CD14-positive monocyte (primary cell): ENCODE measurements around the gene HES6. TPM values are rescaled to one million over a fixed set of nuclear protein-coding genes. Genes with fewer than 3 reads are reported as not detected.

Source experiments
- DNase-seq, 3 donors: peaks; one replicate each; pipeline ENCODE4 v3.0.0-alpha.2; 2011 to 2022
- H2AFZ ChIP-seq: 2 replicates; pipeline ENCODE4 v1.6.0; 2012; ENCODE audit warnings: mild to moderate bottlenecking, low read depth, low read length, inconsistent platforms; ENCODE audit not compliant: insufficient read depth, poor library complexity, severe bottlenecking
- H3K27ac ChIP-seq, 2 donors: 1 replicate in 1 of 2; 2 replicates in 1 of 2; pipeline ENCODE4 v1.5.1; 2012 to 2013; ENCODE audit warnings: low read length in 2 of 2, control low read depth in 1 of 2, inconsistent platforms in 1 of 2, low read depth in 1 of 2, mild to moderate bottlenecking in 1 of 2
- H3K27me3 ChIP-seq, 2 donors: one replicate each; pipeline versions ENCODE4 v1.6.0 to v1.6.1; 2011 to 2013; ENCODE audit warnings: low read length in 2 of 2; ENCODE audit not compliant: control insufficient read depth in 2 of 2, insufficient read depth in 2 of 2
- H3K36me3 ChIP-seq, 2 donors: replicated peaks in 1 of 2; 1 replicate in 1 of 2; 2 replicates in 1 of 2; pipeline versions ENCODE4 v1.5.1 to v1.6.1; 2012 to 2013; ENCODE audit warnings: low read length in 2 of 2, control low read depth in 1 of 2, inconsistent platforms in 1 of 2, mild to moderate bottlenecking in 1 of 2; ENCODE audit not compliant: insufficient read depth in 2 of 2, control insufficient read depth in 1 of 2
- H3K4me1 ChIP-seq, 2 donors: 1 replicate in 1 of 2; 2 replicates in 1 of 2; pipeline versions ENCODE4 v1.5.1 to v1.6.1; 2012 to 2013; ENCODE audit warnings: low read length in 2 of 2, control low read depth in 1 of 2, inconsistent platforms in 1 of 2, mild to moderate bottlenecking in 1 of 2, moderate library complexity in 1 of 2; ENCODE audit not compliant: insufficient read depth in 2 of 2, control insufficient read depth in 1 of 2
- H3K4me2 ChIP-seq: replicated peaks from 2 replicates; pipeline ENCODE3; 2012; ENCODE audit warnings: low read length, moderate library complexity, mild to moderate bottlenecking; ENCODE audit not compliant: poor library complexity, severe bottlenecking; ENCODE audit errors: extremely low read depth
- H3K4me3 ChIP-seq, 3 experiments: fragments of 200-600 bp in 1 of 3; sonication (generic) in 1 of 3; replicated peaks in 1 of 3; 1 replicate in 2 of 3; 2 replicates in 1 of 3; pipeline ENCODE4 v1.5.1; 2011 to 2013; ENCODE audit warnings: low read length in 3 of 3, mild to moderate bottlenecking in 3 of 3, control low read depth in 2 of 3, low read depth in 2 of 3, inconsistent platforms in 1 of 3, moderate library complexity in 1 of 3
- H3K79me2 ChIP-seq: 2 replicates; pipeline ENCODE4 v1.6.0; 2012; ENCODE audit warnings: mild to moderate bottlenecking, control low read depth, inconsistent platforms, low read length, moderate library complexity; ENCODE audit not compliant: insufficient read depth
- H3K9ac ChIP-seq: 2 replicates; pipeline ENCODE4 v1.6.0; 2017; ENCODE audit warnings: low read length, mild to moderate bottlenecking; ENCODE audit not compliant: insufficient read depth, poor library complexity, severe bottlenecking
- H3K9me3 ChIP-seq, 2 donors: replicated peaks in 1 of 2; 1 replicate in 1 of 2; 2 replicates in 1 of 2; pipeline versions ENCODE4 v1.5.1 to v1.6.1; 2012 to 2013; ENCODE audit warnings: low read length in 2 of 2, control low read depth in 1 of 2; ENCODE audit not compliant: control insufficient read depth in 1 of 2, insufficient read depth in 1 of 2
- H4K20me1 ChIP-seq: 2 replicates; pipeline ENCODE4 v1.6.0; 2012; ENCODE audit warnings: mild to moderate bottlenecking, low read length, control low read depth, moderate library complexity; ENCODE audit not compliant: insufficient read depth
- H3K27ac Mint-ChIP-seq, 7 donors: one replicate each; pipeline ENCODE4 v1.8.0; 2020; ENCODE audit warnings: mild to moderate bottlenecking in 7 of 7, mixed read lengths in 7 of 7, moderate library complexity in 6 of 7, inconsistent platforms in 2 of 7
- H3K27me3 Mint-ChIP-seq, 3 donors: one replicate each; pipeline ENCODE4 v1.8.0; 2021 to 2022; ENCODE audit warnings: low read depth in 3 of 3, mild to moderate bottlenecking in 3 of 3, mixed read lengths in 3 of 3, moderate library complexity in 3 of 3, inconsistent platforms in 1 of 3
- H3K36me3 Mint-ChIP-seq, 2 donors: one replicate each; pipeline ENCODE4 v1.8.0; 2020; ENCODE audit warnings: mixed read lengths in 2 of 2, inconsistent platforms in 1 of 2, mild to moderate bottlenecking in 1 of 2
- H3K4me1 Mint-ChIP-seq: one replicate; pipeline ENCODE4 v1.8.0; 2020; ENCODE audit warnings: mild to moderate bottlenecking, mixed read lengths
- H3K4me3 Mint-ChIP-seq, 2 donors: one replicate each; pipeline ENCODE4 v1.8.0; 2020; ENCODE audit warnings: mild to moderate bottlenecking in 2 of 2, mixed read lengths in 2 of 2, moderate library complexity in 1 of 2
- H3K9me3 Mint-ChIP-seq, 7 donors: one replicate each; pipeline ENCODE4 v1.8.0; 2020 to 2022; ENCODE audit warnings: mixed read lengths in 7 of 7, mild to moderate bottlenecking in 6 of 7, moderate library complexity in 6 of 7, inconsistent platforms in 2 of 7
- WGBS: methylation state at CpG from one replicate; pipeline ENCODE4 v1.1.5; 2013; ENCODE audit warnings: missing lambda C conversion rate; ENCODE audit not compliant: insufficient coverage; 5-methylcytosine and 5-hydroxymethylcytosine counted together
- intact Hi-C, 2 donors: fragments of 100-400 bp; cut with micrococcal nuclease; formaldehyde crosslinking; loops; one replicate each; pipeline versions ENCODE4 v1.15.0 to v1.15.1; 2023
- polyA plus RNA-seq, 3 donors: library from polyadenylated mRNA; depleted of rRNA in 1 of 3; unstranded in 2 of 3; stranded (reverse) in 1 of 3; fragments of 300-500 nt in 2 of 3; fragments of >200 nt in 1 of 3; fragmentation: Illumina TruSeq in 2 of 3; gene quantifications; 1 replicate in 2 of 3; 2 replicates in 1 of 3; pipeline ENCODE4 v1.2.3, GENCODE V29; 2012 to 2021
- TF ChIP-seq, protein P1 (sequence below): fragments of 200-600 bp; IDR thresholded peaks from one replicate; pipeline ENCODE4 v1.8.0; 2022; ENCODE audit warnings: antibody characterized with exemption, mild to moderate bottlenecking

HES6 gene
- polyA plus RNA-seq, 3 donors = 2.1 to 4.0 (median 2.8) TPM

DNA sequence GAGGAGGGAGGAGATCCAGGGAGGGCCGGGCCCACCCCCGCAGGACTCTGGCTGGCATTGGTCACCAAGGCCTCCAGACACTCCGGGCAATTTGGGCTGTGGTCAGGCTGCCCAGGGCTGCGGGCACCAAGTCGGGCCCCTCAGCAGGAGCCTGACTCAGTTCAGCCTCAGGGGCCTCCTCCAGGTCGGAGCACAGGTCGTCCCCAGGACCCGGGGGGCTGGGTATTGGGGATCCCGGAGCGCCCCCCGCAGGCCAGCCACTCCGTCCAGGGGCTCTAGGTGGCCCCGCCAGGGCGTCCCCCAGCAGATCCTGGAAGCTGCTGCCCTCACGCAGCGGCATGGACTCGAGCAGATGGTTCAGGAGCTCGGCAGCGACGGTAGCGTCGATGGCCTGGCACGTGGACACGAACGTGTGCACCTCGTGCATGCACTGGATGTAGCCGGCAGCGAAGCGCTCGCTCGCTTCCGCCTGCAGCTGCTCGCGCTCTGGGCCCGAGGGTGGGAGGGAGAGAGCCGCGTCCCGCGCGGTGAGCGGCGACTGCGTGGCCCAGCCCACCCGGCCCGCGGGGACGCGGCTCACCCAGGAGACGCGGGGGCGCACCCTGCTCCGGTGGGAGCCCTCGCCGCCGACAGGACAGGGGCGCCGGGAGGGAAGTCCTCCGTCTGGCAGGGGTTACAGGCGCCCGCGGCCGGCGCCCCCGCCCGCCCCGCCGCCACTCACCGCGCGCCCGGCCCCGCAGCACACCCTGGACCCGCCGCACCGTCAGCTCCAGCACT is 884 bp downstream of the HES6 start:
- Mint-ChIP-seq H3K27me3 (peaks cover 57 to 79% (median 58%) of the 10 kb centered on the region in 3 donors), H3K36me3 (peaks cover 3 to 11% of the 10 kb centered on the region in 2 donors), H3K4me3 (peak overlapping the region; percentile 65 to 80), H3K4me1 (peaks cover 26% of the 10 kb centered on the region), H3K9me3 (peaks cover 0 to 17% (median 9%) of the 10 kb centered on the region in 7 donors), H3K27ac (no peak overlapping the region)
- Histone ChIP-seq H3K9ac (no peak overlapping the region), H3K4me1 (peaks cover 27 to 38% of the 10 kb centered on the region in 2 donors), H2AFZ (peak overlapping the region; percentile 53), H3K27ac (no peak overlapping the region), H3K4me2 (peak overlapping the region; percentile 84), H3K36me3 (peaks cover 0 to under 1% of the 10 kb centered on the region in 2 donors), H3K79me2 (no peaks in the 10 kb centered on the region), H3K4me3 (peak overlapping the region in 1 of 3 experiments; percentile 74), H3K9me3 (peaks cover 8 to 12% of the 10 kb centered on the region in 2 donors), H3K27me3 (peaks cover 30 to 66% of the 10 kb centered on the region in 2 donors), H4K20me1 (no peaks in the 10 kb centered on the region)
- TF ChIP-seq, protein P1, sequence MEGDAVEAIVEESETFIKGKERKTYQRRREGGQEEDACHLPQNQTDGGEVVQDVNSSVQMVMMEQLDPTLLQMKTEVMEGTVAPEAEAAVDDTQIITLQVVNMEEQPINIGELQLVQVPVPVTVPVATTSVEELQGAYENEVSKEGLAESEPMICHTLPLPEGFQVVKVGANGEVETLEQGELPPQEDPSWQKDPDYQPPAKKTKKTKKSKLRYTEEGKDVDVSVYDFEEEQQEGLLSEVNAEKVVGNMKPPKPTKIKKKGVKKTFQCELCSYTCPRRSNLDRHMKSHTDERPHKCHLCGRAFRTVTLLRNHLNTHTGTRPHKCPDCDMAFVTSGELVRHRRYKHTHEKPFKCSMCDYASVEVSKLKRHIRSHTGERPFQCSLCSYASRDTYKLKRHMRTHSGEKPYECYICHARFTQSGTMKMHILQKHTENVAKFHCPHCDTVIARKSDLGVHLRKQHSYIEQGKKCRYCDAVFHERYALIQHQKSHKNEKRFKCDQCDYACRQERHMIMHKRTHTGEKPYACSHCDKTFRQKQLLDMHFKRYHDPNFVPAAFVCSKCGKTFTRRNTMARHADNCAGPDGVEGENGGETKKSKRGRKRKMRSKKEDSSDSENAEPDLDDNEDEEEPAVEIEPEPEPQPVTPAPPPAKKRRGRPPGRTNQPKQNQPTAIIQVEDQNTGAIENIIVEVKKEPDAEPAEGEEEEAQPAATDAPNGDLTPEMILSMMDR = no peak
- 20% methylated on average over 74 of the region's 75 CpGs for WGBS
- intact Hi-C loops = loop anchor here (5.0 to 10.0 kb wide), 2 partner anchors 37 to 274 kb away; partner anchors contain the start of genes ILKAP (in 1 of the 2) and UBE2F (in 1 of the 2)
- DNase-seq = peak; percentile 38 to 44 (median 39)

DNA sequence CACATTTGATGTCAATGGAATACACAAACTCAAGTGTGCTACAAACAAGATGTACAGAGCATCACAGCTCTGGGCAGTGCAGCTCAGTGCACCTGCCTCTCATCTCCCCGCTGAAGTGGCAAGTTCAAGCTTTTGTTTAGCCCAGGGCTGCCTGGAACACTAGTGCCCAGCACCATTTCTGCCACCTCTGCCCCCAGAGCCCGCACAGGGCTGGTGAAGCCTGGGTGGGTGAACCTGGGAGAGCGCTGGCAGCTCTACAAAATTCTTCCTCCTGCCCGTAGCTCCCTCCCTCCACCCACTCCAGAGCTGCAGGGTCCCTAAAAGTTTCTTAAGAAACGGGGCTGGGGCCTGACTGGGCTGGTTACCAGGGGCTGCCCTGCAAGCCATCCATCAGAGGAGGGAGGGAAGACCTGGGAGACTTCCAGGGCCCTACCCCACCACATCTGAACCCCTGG is 1.5 kb downstream of the HES6 start:
- Histone ChIP-seq H3K27ac (no peak overlapping the region), H3K27me3 (peaks cover 30 to 66% of the 10 kb centered on the region in 2 donors), H3K4me2 (no peak overlapping the region), H2AFZ (no peak overlapping the region), H4K20me1 (no peaks in the 10 kb centered on the region), H3K9ac (no peak overlapping the region), H3K4me3 (no peak overlapping the region), H3K4me1 (peaks cover 27 to 38% of the 10 kb centered on the region in 2 donors), H3K36me3 (no peaks in the 10 kb centered on the region), H3K79me2 (no peaks in the 10 kb centered on the region), H3K9me3 (peaks cover 8 to 12% of the 10 kb centered on the region in 2 donors)
- peaks cover 2 to 17% (median 11%) of the 10 kb centered on the region in 7 donors for H3K9me3 Mint-ChIP-seq
- no peak overlapping the region for H3K27ac Mint-ChIP-seq
- DNase-seq = no peak
- WGBS = 90% methylated on average over 2 of the region's 5 CpGs
- peaks cover 0 to 8% of the 10 kb centered on the region in 2 donors for H3K36me3 Mint-ChIP-seq
- intact Hi-C loops = loop anchor here (5.0 to 10.0 kb wide), 2 partner anchors 36 to 274 kb away; partner anchors contain the start of genes ILKAP (in 1 of the 2) and UBE2F (in 1 of the 2)
- H3K27me3 Mint-ChIP-seq = peaks cover 58 to 82% (median 63%) of the 10 kb centered on the region in 3 donors
- peak overlapping the region; percentile 47 to 78 for H3K4me3 Mint-ChIP-seq
- peaks cover 26% of the 10 kb centered on the region for H3K4me1 Mint-ChIP-seq
- TF ChIP-seq, protein P1 = no peak
